ENCODE measurements around the gene PAGR1.

- no peak for TF ChIP-seq CTCF (IDR thresholded peaks at IDR 0.05)
- TF ChIP-seq EZH2 (IDR thresholded peaks at IDR 0.05): no peak
- TF ChIP-seq EZH2phosphoT487 (IDR thresholded peaks at IDR 0.05): no peak
These were observed 5.0 kb downstream of the PAGR1 start for GRCh38 chr16:29820730-29821642.
